Activated CD4-positive, alpha-beta T cell treated with anti-CD3 and anti-CD28 coated beads, Interleukin-2, amount 50 U/mL, for 1 hour (primary cell): ENCODE data around the gene MS4A12.
"Not testable (repeated sequence)": the region's sequence is repeated elsewhere in the genome, so short reads cannot be mapped to it uniquely, and the experiment has no call there.

Source experiments
- DNase-seq: peaks from one replicate; pipeline ENCODE4 v3.0.0-alpha.2; 2020

MS4A12 gene

GRCh38 chr11:60492488-60493009, at the start of gene MS4A12:
Gene MS4A12 (plus strand): TSS chr11:60492778. CDS start chr11:60497319, 4,541 bp downstream.
- no peak for DNase-seq

DNA sequence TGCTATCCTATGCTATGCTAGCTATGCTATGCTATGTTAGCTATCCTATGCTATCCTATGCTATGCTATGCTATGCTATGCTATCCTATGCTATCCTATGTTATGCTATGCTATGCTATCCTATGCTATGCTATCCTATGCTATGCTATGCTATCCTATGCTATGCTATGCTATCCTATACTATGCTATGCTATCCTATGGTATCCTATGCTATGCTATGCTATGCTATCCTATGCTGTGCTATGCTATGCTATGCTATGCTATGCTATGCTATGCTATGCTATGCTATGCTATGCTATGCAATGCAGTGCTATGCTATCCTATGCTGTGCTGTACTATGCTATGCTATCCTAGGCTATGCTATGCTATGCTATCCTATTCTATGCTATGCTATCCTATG, 45.5 kb upstream of the MS4A12 start:
- DNase-seq: no peak

DNA sequence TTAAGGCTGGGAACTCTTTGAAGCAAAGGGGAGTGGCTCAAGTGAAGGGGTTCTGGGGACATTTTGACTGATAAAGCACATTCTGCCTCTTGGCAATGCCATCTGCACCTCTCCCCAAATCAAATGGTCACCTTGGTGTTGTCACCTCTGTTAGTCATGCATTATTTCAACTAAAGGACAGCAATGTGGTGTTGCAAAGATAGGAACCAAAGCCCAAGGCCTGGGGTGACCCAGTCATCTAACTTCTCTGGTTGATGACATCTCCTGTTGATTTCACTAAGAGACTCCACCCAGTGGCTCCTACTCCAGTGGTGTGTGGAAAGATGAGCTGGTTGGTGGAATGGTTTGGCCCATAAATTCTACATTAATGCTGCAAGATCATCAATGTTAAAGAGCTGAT, 44.7 kb upstream of the MS4A12 start:
- no peak for DNase-seq

- not testable (repeated sequence) for DNase-seq
Measured at GRCh38 chr11:60451185-60451584, 41.4 kb upstream of the MS4A12 start.

- no peak for DNase-seq
Measured at GRCh38 chr11:60454212-60454611, 38.4 kb upstream of the MS4A12 start.

DNA sequence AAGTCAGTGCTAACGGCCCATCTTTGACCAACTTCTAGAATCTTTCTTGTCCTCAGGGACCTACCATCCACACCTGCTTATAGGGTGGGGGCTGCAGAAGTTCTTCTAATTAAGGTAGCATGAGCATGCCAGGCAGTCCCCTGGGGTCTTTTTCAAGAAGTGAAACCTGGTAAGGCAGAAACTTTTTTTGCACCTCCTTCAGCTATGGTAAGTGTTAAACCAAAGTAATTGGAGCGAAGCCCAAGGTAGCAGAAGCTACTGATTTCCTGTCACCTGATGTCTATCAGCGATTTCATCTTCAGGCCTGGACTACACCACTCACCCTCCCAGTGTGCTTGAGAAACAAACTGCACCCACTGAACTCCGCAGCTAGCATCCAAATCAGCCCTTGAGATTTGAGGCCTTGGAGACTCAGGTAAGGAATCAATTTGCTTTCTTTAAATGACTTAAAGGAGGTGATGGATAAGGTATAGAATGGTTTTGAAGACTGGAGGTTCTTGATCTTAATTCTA, 37.0 kb upstream of the MS4A12 start, which contains the start of gene MS4A1:
Gene MS4A1 (plus strand): TSS at position 317 of the 512 bp plus-strand sequence. CDS start 6,528 bp downstream, outside the sequence.
- no peak for DNase-seq

DNA sequence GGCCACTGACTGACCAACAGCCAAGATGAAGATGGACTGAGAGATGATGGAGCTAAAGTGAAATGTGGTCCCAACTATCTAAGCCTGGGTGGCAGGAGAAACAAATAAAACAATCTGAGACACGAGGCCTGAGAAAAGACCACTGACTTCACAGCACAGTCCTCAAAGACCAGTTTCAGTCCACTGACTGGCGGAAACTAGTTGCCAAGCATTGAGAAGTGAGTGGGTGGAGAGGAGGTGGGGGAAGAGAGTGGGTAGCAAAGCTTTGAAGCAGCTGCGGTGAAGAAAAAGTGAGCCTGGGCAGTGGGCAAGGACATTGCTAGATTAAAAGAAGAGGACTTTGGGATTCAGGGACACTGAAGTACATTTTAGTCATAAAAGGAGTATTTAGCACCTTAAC, 35.0 kb upstream of the MS4A12 start:
- no peak for DNase-seq

GRCh38 chr11:60459345-60459744, 33.2 kb upstream of the MS4A12 start:
- DNase-seq: no peak

- no peak for DNase-seq
Measured at GRCh38 chr11:60468829-60469228, 23.7 kb upstream of the MS4A12 start.

DNA sequence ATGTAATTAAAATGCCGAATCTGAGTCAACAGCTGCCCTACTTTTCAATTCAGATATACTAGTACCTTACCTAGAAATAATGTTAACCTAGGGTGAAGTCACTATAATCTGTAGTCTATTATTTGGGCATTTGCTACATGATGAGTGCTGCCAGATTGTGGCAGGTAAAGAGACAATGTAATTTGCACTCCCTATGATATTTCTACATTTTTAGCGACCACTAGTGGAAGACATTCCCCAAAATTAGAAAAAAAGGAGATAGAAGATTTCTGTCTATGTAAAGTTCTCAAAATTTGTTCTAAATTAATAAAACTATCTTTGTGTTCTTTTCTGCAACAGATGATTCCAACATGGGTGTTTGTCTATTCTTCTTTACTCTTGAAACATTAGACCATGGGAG, 22.9 kb upstream of the MS4A12 start:
- DNase-seq: no peak

- DNase-seq: no peak
Measured at GRCh38 chr11:60477035-60477445, 15.5 kb upstream of the MS4A12 start.

DNA sequence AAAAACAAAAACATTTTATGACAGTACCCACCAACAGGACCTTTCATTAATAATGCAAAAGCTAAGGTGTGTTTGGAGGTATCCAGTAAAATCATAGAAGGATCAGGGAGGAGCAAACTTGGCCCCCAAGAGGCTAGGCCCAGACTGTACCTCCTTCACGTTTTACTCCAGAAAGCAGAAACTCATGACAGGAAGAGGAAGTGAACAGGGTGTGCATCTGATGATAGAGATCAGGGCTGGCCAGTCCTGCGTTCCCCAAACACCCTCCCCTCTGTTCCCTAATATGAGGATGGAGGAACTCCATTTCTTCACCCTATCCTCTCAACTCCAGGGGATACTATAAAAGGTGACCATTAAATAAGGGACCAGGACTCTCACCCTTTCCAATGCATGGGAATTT, 10.2 kb upstream of the MS4A12 start:
- no peak for DNase-seq

DNA sequence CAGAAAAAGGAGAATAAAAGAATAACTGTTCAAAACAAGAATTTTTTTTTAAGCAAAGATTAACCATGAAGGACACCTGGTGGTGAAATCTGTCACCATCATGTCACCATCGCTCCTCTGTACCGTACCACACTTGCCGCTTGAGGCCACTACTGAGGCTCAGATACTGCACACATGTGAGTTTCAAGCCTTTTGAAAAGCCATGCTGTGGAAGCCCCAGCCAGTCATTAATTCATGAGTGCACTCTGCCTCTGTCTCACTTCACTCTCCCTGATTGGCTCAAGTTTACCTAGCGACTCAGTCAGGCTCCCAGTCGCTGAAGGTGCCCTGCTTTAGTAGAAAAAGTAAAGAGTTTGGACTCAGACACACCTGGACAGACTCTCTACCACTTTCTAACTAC, 6.6 kb upstream of the MS4A12 start:
- no peak for DNase-seq

GRCh38 chr11:60493454-60493853, 876 bp downstream of the MS4A12 start:
- DNase-seq: no peak

- DNase-seq: no peak
Measured at GRCh38 chr11:60498399-60498798, 5.8 kb downstream of the MS4A12 start.

GRCh38 chr11:60498853-60499252, 6.3 kb downstream of the MS4A12 start:
- no peak for DNase-seq

DNA sequence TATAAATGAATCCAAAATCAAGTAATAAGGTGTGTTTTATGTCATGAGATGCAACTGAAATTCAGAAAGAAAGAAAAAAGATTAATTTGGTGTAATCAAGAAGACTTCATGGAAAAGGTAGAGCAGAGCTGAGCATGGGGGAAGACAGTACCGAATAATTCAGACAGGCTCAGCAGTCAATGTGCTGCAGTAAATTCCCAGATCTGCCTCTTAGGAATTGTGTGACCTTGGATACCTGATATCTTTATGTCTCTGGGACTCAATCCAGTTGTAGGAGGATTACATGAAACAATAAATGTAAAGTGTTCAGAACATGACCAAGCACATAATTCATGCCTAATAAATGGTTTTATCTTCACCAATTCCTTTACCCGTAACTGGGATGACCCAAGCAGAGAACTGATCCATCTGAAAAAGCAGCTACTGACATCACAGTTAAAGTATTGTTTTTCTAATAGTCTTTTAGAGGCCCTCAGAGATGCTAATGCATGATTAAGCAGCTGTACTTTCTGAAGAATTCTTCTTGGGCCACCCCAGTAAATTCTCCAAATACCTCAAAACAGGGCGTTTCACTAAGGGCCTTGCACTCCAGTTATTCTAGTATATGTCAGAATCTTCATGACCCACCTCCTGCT, 7.8 kb downstream of the MS4A12 start:
- DNase-seq: no peak

GRCh38 chr11:60502221-60502775, 9.7 kb downstream of the MS4A12 start:
- no peak for DNase-seq

DNA sequence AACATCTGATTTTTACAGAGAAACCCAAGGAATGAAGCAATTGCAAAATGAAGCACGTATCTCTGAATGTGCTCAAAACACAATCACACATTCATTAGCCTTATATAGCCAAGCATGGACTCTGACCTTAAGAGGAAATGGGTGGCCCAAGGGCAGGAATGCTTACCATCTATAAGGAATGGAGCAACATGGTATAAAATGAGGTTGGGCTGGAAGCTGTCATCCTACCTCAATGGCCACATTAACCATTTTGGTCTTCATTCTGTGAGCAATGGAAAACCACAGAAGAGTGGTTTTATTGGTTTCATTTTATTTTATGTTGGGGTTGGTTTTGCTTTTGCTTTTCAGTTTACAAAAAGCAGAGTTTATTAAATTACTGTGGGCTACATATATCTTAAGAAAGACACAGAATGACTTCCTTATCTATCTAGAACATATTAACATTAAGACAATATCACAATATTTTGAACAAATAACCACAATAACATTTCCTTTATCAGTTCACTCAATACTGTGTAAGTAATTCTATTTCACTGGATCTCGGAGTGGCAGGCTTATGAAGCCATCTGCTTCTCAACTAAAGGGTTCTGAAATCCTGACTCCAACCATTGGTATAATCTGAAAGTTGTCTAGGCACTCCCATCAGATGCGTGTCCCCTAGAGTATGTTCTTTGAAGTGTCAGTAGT, 11.8 kb downstream of the MS4A12 start:
- DNase-seq: no peak

DNA sequence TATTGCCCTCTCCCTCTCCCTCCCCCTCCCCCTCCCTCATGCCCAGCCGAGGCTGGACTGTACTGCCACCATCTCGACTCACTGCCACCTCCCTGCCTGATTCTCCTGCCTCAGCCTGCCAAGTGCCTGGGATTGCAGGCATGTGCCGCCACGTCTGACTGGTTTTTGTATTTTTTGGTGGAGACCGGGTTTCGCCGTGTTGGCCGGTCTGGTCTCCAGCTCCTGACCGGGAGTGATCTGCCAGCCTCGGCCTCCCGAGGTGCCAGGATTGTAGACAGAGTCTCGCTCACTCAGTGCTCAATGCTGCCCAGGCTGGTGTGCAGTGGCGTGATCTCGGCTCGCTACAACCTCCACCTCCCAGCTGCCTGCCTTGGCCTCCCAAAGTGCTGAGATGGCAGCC, 17.0 kb downstream of the MS4A12 start:
- not testable (repeated sequence) for DNase-seq

- not testable (repeated sequence) for DNase-seq
Measured at GRCh38 chr11:60510209-60510608, 17.6 kb downstream of the MS4A12 start.

DNA sequence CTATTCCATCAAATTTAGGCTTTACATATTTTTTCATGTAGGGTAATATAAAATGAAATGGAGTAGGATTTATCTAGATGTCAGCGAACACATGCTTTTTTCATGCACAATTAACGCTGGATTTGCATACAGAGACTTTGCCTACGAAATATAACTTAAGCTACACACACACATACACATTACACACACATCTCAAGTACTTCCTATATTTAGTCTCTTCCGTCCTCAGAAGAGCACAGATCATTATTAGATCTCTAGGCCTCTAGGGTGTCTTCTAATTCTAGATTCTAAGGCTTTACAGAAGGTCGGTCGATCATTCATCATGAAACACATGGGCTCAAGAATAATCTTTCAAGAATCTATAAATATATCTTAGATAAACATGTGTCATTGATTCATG, 18.8 kb downstream of the MS4A12 start:
- DNase-seq: no peak

DNA sequence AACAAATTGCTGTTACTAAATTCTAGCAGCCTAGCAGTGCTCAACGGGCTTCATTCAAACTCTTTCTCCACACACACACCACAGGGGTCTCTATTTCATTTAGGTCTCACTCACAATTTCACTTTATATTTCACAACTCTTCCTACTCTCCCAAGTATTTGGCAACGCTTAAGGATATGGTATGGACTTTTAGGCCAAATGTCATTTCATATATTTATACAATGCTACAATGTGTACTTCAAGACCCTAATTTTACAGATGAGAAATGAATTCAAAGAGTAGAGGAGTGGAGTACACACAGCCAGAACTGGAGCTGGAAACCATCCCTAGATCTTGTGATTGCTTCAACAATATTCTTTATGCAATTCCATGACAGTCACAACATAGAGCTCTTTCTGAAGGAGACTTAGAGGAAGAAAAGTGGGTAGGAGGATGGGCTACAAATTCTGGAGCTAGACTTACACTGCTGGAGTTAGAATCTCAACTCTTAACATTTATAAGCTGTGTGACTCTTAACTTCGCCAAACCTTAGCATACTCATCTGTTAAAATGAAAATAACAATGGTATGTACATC, 20.2 kb downstream of the MS4A12 start:
- DNase-seq: no peak
